HG02571 (cell line): ENCODE data around the gene TGFB3.

Source experiments
- ATAC-seq: cut with Tn5 transposase; IDR thresholded peaks from one replicate; pipeline ENCODE4 v1.9.1; 2021; ENCODE audit warnings: mild to moderate bottlenecking, moderate library complexity; ENCODE audit not compliant: unreplicated experiment

The TGFB3 gene

DNA sequence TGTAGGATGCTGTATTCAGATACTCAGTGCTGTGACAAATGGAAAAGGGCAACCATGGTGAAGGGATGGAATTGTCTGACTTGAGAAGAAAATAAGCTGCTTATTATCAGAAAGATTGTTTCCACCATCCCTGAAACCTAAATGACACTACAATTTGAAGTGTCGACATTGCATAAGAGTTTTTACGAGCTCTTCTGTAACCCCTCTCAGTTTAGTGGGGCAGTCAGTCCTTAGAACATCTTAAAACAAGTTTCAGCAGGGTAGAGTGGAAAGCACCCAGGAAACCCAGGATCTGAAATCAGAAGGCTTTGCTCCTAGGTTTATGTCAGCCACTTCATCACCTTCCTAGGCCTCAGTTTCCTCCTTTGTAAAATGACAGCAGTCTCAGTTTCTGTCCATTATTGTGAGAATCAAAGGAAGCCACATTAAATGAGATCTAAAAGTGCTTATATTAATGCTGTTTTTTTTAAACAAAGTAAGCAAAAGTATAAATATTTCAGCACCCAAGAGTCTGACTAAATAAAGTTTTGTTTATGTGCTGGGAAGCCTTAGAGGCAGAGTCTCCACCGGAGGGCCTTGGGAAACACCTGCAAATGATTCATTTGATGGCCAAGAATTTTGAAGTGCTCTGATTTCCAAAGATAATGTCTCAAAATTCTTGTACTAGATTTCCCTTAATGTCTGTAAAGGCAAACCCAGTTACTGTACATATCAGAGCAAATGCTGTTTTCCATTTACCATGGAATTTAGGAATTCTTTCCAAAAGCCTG, 5.6 kb upstream of the TGFB3 start:
- no peak for ATAC-seq

DNA sequence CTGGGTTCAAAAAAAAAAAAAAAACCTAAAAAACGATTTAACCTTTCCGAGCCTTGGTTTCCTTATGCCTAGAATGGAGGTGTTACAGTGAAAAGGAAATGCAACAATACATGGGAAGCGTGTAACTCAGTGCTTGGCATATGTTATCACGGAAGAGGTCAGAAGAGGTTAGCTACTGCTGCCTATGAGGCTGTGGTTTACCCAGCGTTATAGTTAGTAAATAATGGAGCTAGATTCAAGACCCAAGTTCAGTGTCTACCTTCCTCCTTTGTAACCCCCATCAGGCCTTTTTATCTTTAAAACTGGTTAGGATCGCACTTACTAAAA, 4.6 kb upstream of the TGFB3 start:
- ATAC-seq: no peak

DNA sequence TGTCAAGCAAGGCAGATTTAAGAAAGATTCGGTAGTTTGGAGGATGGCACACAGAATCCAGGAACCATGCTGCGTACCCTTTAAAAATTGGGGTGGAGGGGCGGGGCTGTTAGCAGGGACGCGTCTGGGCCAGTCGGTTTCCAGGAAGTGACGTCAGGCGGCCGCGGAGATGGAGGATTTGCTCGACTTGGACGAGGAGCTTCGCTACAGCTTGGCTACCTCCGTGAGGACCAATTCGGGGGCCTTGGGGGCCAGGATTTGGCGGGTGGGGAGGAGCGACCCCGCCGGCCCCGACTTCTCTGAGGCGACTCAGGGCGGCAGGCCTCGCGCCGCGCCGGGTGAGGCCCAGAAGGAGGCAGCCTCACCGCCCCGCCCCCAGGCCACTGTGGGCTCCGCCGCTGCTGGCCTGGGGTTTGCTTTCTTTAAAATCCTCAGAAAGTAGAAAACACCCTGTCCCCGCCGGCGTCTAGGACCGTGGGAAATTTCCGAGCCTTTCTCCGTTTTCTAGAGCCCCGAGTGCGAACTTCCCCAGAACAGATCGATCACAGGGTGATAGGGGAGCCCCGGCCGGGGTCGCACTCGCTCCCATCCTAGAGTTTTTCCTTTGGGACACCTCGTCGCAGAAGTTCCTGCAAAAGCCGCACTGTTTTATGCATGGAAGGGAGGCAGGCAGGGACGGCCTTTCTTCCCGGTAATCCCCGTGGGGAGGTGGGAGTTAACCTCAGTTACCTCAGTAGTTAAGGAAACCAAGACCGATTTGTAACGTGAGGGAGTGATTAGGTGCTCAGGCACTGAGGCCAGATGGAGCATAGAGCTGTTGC, 4.0 kb upstream of the TGFB3 start, which contains the start of gene IFT43:
Gene IFT43 (plus strand): TSS at position 146 of the 821 bp plus-strand sequence. CDS start 24 bp downstream, at position 170.
- peak; percentile 58 for ATAC-seq

DNA sequence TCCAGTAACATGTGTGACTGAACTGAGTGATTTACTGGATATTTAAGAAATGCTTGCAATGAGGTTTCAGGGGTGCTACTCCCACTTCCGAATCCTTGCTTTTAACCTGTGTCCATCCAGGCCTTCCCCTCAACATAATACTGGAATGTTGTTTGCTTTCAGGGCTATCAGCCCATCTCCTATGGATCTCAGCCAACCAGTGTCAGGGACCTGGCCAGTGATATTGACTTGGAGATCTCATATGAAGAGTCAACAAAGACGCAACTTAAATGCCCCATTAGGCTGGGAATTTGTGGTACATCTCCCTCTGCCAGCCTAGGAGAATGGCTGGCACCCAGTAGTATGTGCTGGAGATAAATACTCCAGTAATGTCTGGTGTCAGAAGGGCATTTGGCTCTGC, 2.9 kb upstream of the TGFB3 start:
- ATAC-seq: no peak

DNA sequence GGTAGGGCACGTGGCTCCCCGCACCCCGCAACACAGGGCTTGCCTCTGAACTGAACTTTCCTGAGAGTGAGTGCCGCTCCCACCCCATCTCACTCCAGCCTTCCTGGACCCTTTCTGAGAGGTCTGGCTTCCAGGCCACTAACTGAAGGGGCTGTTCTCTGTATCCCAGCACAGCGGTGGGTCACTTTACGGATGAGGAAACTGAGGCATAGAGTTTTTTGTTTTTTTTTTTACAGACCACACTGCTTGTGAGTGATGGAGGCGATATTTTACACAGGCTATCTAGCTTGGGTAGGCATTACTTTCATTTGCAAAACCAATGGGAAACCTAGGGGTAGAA, 1.2 kb upstream of the TGFB3 start:
- ATAC-seq: no peak

DNA sequence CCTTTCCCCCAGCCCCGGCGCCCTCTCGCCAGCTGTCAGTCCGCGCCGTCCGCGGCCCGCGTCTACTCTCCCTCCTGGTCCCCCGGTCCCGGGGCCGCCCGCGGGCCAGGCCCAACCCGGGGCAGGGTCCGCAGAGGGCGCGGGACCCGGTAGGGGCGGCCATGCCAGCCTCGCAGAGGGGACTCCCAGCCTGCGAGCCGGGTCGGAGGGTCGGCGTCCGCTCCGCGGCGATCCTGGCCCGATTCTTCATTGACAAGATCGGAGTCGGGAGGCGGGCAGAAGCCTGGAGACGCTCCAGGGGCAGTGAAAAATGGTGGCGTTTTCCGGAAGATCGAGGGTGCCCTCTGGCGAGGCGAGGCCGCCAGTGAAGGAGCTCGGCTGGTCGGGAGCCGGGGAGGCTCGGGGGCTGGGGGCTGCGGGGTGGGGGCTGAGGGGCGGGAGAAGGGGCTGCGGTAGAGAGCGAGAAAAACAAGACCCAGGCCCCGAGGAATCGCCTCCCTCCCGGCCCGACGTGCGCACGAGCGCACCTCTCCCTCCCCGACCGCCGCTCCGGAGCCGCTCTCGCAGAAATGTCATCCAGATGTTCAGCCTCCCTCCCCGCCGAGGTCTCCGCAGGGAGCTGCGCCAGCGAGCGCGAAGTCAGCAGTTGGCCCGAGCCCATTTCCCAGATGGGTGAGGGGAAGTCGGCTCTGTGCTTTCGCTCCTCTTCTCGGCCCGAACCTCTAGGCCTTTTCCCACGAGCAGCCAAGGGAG, 647 bp upstream of the TGFB3 start:
- ATAC-seq: peak; percentile 55

DNA sequence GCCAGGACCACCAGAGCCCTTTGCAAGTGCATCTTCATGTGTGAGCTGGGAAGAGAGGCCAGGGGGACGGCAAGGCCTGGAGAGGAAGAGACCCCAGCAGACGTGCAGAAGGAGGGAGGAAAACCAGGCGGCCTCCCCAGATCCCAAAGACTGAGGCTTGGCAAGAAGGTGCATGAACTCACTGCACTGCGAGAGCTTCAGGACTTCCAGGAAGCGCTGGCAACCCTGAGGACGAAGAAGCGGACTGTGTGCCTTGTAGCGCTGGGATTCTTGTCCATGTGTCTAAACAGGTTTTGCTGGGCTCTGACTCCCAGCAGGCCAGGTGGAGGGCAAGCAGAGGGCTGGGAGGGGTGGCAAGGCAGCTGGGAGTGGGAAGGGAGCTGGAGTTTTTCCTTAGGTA, 939 bp downstream of the TGFB3 start:
- no peak for ATAC-seq

DNA sequence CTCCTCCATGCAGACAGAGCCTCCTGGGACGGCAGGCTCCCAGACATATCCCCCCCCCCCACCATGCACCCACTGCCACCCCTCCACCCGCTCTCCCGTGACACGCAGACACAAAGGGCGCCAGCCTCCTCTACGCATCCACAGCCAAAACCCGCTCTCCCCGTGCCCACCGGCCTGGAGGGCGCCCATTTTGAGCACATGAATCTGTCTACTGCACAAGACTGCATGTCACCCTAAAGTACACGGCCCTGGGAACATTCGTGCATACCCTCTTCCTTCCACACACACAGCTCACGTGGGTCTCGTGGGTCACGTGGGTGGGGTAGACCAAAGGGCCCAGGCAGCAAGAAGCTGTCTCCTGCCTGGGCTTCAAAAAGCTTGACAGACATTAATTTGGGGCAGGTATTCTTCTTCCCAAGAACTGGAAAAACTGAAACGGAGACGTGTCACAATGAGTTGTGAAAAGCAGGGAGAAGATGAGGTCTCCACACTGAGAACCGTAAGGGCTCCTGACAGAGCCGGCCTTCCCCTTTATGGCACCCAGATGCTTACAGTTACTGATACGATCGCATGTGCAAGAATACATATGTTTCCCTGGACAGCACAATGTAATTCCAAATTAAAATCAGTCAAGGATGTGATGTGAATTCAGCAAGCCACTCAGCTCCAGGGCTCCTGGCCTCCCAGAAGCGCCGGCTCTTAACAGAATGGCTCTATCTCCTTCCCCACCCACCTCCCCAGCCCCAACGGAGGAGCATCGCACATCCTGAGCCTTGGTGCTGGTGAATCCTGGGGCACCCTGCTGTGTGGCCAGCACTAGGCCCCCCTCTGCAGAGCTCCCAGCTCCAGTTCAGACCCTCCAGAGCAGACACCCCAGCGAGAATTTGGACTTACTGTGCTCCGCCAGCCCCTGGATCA, 1.9 kb downstream of the TGFB3 start:
- no peak for ATAC-seq

DNA sequence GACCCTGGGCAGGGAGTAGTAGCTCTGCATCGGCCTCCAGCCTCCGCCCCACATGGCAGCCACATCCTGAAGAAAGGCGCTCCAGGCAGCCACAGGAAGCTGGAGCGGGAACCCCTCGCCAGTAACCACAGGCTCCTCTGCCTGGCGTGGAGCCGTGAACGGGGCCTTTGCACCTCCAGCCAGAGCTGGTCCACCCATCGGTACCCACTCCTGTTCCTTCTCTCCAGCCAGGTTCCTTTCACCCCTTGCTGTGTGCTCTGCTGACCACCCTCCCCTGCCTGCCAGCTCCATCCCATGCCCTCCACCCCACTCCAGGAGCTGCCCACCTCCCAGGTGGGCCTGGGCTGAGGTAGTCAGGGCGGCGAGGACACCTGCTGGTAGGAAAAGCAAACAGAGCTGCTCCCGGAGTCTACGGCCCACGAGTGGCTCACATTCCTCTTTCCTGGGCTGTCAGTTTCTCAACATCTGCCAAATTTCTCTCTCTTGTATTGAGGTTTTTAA, 2.7 kb downstream of the TGFB3 start:
- ATAC-seq: no peak

DNA sequence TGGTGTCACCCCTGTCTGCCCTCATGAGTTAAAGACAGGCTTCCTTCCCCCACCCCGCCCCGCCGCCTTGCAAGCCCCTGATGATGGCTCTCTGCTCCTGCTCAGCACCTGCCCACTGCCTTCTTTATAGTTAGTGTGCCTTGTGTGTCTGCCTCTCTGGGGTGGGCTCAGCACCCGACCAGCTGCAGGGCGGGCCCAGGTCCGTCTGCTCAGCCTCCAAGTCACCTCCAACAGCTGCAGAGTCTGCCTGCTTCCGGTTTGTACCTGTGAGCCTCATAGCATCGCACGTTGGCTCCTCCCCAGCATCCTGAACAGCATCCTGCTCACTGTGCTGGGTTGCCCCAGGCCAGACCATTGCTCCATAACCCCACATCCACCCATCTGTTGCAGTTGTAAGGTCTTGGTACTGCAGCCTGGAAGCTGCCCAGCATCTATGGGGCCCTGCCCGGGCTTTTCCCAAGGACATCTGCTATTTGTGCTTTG, 3.5 kb downstream of the TGFB3 start:
- no peak for ATAC-seq

DNA sequence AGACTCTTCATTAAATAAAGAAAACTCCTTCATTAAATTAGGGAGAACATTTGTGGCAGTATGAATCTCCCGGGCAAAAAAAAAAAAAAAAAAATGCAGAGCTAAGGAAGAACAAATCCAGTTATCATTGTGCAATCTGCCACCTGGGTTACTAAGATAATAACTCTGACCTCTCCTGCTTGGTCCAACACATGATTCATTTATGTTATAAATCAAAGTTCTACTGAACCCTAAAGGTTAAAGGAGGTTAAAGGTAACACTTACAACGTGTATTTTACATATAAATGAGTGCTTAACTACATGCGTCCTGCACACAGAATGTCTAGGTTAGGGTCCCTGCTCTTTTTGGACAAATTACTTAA, 4.2 kb downstream of the TGFB3 start:
- no peak for ATAC-seq

DNA sequence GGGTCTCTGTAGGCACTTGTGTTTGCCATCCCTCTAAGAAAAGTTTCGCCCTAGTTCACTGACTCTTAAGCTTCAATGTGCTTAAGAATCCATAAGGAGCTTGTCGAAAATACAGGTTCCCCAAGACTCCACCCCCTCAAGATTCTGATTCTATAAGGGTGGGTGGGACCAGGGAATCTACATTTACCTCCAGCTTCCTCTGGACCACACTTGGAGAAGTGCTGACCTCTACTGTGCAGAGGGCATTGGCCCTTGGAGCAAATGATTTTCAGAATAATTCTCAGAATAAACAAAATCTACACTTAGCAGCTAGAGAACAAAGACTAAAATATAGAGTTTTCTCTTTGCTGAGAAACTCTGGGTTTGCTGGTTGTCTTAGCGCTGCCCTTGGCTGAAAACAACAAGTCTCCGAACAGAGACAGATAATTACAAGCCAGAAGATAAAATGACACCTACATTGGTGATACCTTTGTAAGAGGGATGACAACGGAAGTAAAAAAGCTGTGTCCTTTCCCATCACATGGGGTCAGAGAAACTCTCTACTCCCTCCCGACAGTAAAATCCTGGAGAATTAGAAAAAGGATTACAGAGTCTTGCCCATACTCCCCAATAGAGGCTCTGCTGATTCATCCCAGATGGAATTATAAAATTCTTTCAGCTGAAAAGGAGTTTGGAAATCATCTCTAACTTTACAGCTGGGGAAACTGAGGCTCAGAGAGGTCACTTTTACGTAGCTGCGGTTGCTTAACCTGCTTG, 4.8 kb downstream of the TGFB3 start:
- no peak for ATAC-seq

DNA sequence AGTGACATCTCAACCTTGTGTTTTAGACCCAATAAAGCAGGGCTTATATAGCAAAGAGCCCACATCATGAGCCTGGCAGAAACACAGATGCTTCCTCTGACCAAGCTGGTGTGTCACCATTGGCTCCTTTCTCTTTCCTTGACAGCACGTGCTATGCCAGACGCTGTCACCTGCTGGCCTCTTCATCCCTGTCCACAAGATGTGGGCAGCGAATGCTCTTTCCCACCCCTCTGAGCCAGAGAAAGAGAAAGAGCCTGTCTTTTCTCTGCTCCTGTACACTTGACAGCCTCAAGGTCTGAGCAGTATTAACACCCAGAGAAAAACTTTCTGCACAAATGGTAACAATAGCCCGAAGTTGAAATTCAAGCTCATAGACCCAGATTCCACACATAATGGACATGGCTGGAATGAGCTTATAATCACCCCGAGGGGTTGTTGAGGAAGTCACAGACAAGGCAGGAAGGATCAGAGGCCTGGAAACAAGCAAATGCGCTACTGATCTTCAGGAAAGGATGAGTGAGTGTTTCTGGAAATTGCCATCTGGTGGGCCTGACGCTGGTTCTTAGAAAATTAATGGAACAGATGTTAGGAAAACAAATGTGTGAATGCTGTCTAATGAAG, 8.9 kb downstream of the TGFB3 start:
- no peak for ATAC-seq

DNA sequence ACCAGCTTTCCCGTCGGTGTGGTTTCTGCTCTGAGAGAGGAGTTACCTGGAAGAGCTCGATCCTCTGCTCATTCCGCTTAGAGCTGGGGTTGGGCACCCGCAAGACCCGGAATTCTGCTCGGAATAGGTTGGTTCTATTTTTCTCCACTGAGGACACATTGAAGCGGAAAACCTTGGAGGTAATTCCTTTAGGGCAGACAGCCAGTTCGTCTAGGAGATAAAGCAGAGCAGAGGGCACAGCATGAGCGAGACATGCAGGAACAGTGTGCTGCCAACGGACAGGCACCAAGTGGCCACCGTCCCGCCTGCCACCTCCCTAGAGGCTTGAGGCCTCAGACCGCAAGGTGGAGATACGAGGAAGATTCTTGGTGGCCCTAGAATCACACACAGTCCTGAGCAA, 10.3 kb downstream of the TGFB3 start:
- no peak for ATAC-seq

DNA sequence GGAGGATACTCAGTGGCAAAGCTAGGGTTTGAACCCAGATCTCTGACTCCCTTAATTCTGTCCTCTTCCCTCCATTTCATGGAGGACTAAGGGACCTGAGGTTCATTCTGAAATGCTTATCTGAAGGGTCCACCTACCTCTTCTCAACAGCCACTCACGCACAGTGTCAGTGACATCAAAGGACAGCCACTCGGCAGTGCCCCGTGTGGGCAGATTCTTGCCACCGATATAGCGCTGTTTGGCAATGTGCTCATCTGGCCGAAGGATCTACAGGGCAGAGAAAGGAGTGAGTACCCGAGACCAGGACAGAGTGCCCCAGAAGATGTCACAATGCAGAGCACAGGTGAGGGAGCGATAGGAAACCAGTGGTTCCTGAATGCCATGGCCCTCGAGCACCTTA, 10.8 kb downstream of the TGFB3 start:
- no peak for ATAC-seq

DNA sequence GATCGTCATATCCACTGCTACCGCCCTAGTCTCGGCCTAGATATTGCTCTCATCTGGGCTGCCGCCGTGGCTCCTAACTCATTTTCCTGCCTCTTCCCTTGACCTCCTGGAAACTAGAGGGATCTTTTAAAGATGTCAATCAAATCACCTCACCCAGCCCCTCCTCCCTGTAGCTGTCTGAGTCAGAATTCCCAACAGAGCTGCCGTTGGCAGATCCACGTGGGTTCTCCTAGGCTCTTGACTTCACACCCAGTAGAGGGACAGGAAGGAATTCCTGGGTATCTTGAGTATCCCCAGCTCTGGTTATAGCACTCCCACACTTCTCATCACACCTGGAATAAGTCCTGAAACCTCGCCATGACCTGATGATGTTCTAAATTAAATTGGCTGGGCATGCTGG, 11.9 kb downstream of the TGFB3 start:
- ATAC-seq: no peak

DNA sequence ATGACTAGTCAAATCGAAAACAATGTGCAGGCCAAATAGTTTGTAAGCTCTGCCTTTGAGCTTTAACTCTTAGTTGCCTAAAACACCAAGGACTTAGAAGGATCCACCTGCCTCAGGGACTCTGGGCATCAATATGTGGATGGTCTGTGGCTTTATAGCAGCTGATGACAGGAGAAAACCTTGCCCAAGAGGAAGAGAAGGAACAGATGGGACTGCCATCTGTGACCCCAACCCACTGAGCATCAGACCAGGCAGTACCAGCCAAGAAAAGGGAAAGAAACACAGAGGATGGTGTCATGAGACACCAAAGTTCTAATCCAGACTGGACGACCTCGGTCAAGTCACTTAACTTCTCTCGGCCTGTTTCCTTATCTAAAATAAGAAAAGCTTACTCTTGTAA, 12.7 kb downstream of the TGFB3 start:
- ATAC-seq: no peak

DNA sequence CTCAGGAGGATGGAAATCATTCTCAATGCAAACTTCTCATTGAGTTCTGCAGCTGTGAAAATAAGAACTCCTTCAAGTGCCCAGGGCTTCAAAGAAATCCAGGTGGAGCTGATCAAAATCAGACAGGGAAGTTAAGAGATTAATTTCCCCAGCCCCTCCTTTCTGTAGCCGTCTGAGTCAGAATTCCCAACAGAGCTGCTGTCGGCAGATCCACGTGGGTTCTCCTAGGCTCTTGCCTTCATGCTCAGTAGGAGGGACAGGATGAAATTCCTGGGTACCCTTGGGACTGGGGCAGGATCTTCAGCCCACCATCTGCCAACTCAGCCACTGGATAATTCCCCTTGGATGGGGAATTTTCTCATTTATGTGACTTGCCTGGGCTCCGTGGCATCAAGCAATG, 13.3 kb downstream of the TGFB3 start:
- ATAC-seq: no peak

DNA sequence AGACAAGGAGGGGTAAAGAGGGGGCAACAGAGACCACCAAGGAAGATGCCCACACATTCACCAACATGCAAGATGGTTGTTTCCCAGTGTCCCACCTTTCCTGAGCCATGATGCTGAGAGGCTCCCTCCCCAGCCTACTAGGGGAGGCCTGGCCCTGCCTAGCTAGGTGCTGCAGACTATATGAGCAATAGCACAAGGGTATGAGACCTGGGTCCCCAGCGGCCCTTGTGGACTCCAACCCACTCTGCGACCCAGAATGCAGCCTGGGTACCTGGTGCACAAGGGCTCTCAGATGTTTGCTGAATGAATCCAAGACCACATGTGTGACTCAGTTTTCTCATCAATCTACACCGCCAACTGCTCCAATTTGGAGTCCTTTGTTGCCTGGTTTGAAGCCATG, 13.9 kb downstream of the TGFB3 start:
- ATAC-seq: no peak
